Measurements from ENCODE around the gene ANO1.

ANO1 gene

DNA sequence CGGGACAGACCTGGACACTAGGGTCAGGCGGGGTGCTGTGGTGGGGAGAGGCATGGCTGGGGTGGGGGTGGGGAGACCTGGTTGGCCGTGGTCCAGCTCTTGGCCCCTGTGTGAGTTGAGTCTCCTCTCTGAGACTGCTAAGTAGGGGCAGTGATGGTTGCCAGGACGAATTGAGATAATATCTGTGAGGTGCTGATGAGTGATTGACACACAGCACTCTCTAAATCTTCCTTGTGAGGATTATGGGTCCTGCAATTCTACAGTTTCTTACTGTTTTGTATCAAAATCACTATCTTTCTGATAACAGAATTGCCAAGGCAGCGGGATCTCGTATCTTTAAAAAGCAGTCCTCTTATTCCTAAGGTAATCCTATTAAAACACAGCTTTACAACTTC lies 128.9 kb downstream of the ANO1 start:
- Histone ChIP-seq H4K20me1 (ENCODE audit: insufficient read depth, low read length) (peaks cover 4% of the 10 kb centered on the region; the same call in 1 of the 2 replicates), H3K4me1 (ENCODE audit: insufficient read depth, low read length, severe bottlenecking) (peaks cover 15% of the 10 kb centered on the region), H3K4me3 (ENCODE audit: low read depth, low read length, poor library complexity, severe bottlenecking) (no peak overlapping the region), H3K27me3 (ENCODE audit: insufficient read depth, low read length) (no peaks in the 10 kb centered on the region), H3K9me2 (ENCODE audit: low read depth, low read length) (no peaks in the 10 kb centered on the region), H3K79me2 (ENCODE audit: insufficient read depth, low read length) (peaks cover 15% of the 10 kb centered on the region), H3F3A (ENCODE audit: insufficient read depth, low read length) (no peaks in the 10 kb centered on the region), H3K4me2 (ENCODE audit: low read length) (no peak overlapping the region), H3K9me3 (ENCODE audit: low read length) (no peaks in the 10 kb centered on the region), H2AFZ (ENCODE audit: low read length) (no peak overlapping the region), H3K36me3 (ENCODE audit: insufficient read depth, low read length) (peaks cover 51% of the 10 kb centered on the region), H3K27ac (ENCODE audit: low read depth, low read length, poor library complexity, severe bottlenecking) (no peak overlapping the region), H3K9ac (ENCODE audit: low read length) (no peak overlapping the region)
- TF ChIP-seq EZH2 (IDR thresholded peaks at IDR 0.05; ENCODE audit: borderline replicate concordance, low read length): no peak
- TF ChIP-seq, protein P1, sequence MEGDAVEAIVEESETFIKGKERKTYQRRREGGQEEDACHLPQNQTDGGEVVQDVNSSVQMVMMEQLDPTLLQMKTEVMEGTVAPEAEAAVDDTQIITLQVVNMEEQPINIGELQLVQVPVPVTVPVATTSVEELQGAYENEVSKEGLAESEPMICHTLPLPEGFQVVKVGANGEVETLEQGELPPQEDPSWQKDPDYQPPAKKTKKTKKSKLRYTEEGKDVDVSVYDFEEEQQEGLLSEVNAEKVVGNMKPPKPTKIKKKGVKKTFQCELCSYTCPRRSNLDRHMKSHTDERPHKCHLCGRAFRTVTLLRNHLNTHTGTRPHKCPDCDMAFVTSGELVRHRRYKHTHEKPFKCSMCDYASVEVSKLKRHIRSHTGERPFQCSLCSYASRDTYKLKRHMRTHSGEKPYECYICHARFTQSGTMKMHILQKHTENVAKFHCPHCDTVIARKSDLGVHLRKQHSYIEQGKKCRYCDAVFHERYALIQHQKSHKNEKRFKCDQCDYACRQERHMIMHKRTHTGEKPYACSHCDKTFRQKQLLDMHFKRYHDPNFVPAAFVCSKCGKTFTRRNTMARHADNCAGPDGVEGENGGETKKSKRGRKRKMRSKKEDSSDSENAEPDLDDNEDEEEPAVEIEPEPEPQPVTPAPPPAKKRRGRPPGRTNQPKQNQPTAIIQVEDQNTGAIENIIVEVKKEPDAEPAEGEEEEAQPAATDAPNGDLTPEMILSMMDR (IDR thresholded peaks at IDR 0.05; ENCODE audit: low read length): no peak

DNA sequence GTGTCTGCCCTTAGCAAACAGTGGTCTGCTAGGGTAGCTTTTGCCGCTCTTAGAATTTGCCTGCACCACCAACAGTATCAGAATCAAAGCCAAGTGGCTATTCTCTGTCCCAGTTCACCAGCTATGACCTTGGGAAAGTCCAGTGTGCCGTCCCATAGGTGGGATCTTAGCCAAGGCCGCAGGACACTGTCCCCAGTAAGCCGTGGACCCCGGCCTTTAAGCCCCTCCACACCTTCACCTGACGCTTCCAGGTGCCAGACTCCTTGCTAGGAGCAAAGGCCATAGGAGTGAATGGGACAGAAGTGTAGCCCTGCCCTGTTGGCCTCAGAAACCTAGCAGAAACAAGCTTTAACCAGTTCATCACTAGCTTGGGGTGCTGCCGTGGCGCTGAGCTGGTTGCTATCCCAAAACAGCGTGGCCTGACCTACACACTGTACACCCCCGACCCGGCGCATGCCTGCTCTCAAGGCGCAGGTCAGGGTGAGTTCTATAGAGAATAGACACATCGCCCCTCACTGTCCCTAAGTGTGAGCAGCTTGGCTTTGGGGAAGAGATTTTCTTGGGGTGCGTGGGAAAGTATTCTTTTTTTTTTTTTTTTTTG lies 129.5 kb downstream of the ANO1 start:
- no peak overlapping the region for H2AFZ ChIP-seq (ENCODE audit: low read length)
- H3K9ac ChIP-seq (ENCODE audit: low read length): no peak overlapping the region
- no peaks in the 10 kb centered on the region for H3K9me3 ChIP-seq (ENCODE audit: low read length)
- H3K4me3 ChIP-seq (ENCODE audit: low read depth, low read length, poor library complexity, severe bottlenecking): no peak overlapping the region
- TF ChIP-seq, protein P1 (IDR thresholded peaks at IDR 0.05; ENCODE audit: low read length): no peak
- no peak for TF ChIP-seq EZH2 (IDR thresholded peaks at IDR 0.05; ENCODE audit: borderline replicate concordance, low read length)
- H3K79me2 ChIP-seq (ENCODE audit: insufficient read depth, low read length): peaks cover 15% of the 10 kb centered on the region
- no peaks in the 10 kb centered on the region for H3K27me3 ChIP-seq (ENCODE audit: insufficient read depth, low read length)
- peaks cover 4% of the 10 kb centered on the region; the same call in 1 of the 2 replicates for H4K20me1 ChIP-seq (ENCODE audit: insufficient read depth, low read length)
- peaks cover 51% of the 10 kb centered on the region for H3K36me3 ChIP-seq (ENCODE audit: insufficient read depth, low read length)
- no peak overlapping the region for H3K27ac ChIP-seq (ENCODE audit: low read depth, low read length, poor library complexity, severe bottlenecking)
- H3F3A ChIP-seq (ENCODE audit: insufficient read depth, low read length): no peaks in the 10 kb centered on the region
- no peak overlapping the region for H3K4me2 ChIP-seq (ENCODE audit: low read length)
- peaks cover 13% of the 10 kb centered on the region for H3K4me1 ChIP-seq (ENCODE audit: insufficient read depth, low read length, severe bottlenecking)
- H3K9me2 ChIP-seq (ENCODE audit: low read depth, low read length): no peaks in the 10 kb centered on the region

GRCh38 chr11:70209391-70209912 lies 131.3 kb downstream of the ANO1 start:
- H3K9ac ChIP-seq (ENCODE audit: low read length): no peak overlapping the region
- H3K9me2 ChIP-seq (ENCODE audit: low read depth, low read length): no peaks in the 10 kb centered on the region
- H3K27me3 ChIP-seq (ENCODE audit: insufficient read depth, low read length): no peaks in the 10 kb centered on the region
- H3K9me3 ChIP-seq (ENCODE audit: low read length): no peaks in the 10 kb centered on the region
- H3K36me3 ChIP-seq (ENCODE audit: insufficient read depth, low read length): peaks cover 51% of the 10 kb centered on the region
- H3K4me2 ChIP-seq (ENCODE audit: low read length): no peak overlapping the region
- no peaks in the 10 kb centered on the region for H3F3A ChIP-seq (ENCODE audit: insufficient read depth, low read length)
- H3K4me1 ChIP-seq (ENCODE audit: insufficient read depth, low read length, severe bottlenecking): peaks cover 6% of the 10 kb centered on the region
- no peak overlapping the region for H3K4me3 ChIP-seq (ENCODE audit: low read depth, low read length, poor library complexity, severe bottlenecking)
- H3K79me2 ChIP-seq (ENCODE audit: insufficient read depth, low read length): peaks cover 7% of the 10 kb centered on the region; the same call in 1 of the 2 replicates
- no peak overlapping the region for H3K27ac ChIP-seq (ENCODE audit: low read depth, low read length, poor library complexity, severe bottlenecking)
- peaks cover 4% of the 10 kb centered on the region; the same call in 1 of the 2 replicates for H4K20me1 ChIP-seq (ENCODE audit: insufficient read depth, low read length)
- H2AFZ ChIP-seq (ENCODE audit: low read length): no peak overlapping the region
- TF ChIP-seq, protein P1 (IDR thresholded peaks at IDR 0.05; ENCODE audit: low read length): no peak
- TF ChIP-seq EZH2 (IDR thresholded peaks at IDR 0.05; ENCODE audit: borderline replicate concordance, low read length): no peak
